Kidney glomerular epithelial cell (primary cell): Measurements from ENCODE around the gene ZC3H7A.

ENCODE experiments used
- DNase-seq: peaks from one replicate; lab custom pipeline; 2025; lab: John Stamatoyannopoulos, UW

The ZC3H7A gene

DNA sequence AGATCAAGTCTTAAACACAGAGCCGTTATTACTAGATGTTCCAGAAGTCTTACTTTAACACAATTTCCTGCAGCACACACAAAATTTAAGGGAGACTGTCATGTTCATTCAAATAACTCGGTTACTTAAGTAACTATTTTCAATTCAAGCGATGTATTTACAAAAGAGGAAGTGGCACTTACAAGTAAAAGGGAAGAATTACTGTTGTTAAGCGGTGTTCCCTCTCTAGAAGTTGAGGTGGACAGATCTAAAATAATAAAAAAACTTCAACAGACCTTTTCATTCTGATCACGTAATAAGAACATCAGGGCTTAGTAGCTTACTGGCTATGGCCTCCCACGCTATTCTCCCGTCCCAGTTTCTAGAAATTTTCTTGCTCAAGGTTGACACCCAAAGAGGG lies 28.2 kb downstream of the ZC3H7A start:
- DNase-seq = no peak

DNA sequence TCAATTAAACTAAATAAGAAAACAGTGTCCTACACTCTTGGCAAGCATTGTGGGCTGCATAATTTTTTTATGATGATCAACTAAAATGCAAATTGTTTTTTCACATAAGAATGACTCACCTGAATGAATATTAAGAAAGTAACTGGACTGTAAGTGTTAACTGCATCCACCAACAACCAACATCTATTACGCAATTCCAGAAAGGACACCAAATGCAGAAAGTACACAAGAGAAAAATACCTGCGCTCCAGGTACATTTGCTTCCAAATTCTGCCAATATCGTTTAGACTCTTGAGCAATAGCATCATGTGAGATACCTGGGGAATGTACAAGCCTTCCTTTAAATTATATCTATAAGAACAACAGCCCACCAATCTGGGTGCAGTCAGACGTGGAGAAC lies 34.6 kb downstream of the ZC3H7A start:
- DNase-seq = no peak

DNA sequence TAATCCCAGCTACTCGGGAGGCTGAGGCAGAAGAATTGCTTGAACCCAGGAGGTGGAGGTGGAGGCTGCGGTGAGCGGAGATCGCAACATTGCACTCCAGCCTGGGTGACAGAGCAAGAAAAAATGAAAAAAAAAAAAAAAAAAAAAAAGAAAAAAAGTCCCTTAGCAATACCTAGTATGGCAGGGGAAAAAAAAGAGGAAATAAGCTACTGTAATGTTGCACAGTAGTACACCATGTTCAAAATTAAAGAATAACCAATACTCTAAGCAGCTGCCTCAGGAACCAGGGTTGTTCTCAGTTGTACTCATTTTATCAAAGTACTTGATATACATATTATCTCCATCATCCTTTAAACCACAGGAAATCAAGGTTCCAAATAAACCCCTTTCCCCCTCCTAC lies 37.1 kb downstream of the ZC3H7A start:
- no peak for DNase-seq

DNA sequence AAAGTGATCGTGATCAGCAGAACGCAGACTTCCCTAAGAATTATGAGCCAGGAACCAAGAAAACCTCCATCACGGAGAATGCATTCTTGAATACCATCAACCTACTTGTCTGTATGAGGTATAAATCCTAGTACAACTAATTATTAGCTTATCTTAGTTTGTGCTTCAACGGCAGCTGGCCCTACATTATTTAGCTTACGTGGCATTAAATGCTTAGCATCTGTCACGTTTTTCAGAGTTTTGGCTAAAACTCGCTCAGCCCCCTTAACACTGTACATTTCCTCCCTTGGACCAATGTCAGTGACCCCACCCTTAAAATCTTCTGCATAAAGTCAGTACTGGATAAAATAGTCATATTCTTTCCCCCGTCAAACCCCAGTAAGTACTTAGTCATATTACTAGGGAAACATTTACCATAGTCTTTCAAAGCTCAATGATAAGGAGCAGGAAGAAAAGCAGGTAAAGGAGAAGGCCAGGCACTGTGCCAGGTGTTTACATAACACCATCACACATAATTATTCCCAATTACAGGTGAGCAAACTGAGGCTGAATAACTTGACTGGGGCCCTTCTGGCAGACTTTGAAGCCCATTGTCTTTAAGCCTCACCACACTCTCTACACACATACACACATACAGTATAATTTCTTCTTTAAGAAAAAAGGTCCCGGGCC lies 37.8 kb downstream of the ZC3H7A start:
- DNase-seq = no peak

DNA sequence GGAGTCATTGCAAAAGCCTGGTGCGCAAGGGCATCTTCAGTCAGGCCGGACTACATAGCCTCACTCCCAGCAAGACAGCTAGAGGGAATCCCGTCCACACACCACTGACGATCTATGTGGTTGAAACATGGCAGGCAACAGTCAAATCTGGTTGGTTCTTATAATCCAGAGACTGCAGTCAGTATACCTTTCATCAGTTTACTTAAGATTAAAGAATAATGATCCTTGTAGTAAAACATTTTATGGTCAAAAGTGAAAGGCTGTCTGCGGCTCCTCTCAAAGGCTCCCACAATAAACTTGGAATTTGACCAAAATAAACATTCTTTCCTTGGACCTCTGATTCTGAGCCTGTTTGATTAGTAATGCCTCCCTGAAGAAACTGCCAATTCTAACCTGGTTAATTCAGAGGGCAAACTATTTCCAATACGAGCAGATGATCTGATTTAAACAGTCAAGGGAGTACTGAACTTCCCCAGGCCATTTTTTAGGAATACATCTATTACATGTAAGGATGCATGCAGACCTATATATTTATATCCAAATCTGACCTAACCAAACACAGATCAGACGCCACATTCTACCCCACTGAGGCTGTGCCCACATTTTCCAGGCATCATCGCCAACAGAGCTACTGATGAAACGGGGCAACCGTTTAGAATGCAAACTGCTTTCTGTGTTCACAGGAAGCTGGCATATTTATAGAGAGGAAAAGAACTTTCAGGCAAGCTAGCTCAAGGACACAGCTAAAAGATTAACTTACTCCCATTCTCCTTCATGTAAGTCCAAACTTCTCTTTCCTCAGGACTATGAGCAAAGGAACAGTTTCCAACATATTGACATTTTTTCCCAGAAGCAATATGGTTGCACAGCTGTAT lies 39.1 kb downstream of the ZC3H7A start:
- DNase-seq = peak; percentile 85

DNA sequence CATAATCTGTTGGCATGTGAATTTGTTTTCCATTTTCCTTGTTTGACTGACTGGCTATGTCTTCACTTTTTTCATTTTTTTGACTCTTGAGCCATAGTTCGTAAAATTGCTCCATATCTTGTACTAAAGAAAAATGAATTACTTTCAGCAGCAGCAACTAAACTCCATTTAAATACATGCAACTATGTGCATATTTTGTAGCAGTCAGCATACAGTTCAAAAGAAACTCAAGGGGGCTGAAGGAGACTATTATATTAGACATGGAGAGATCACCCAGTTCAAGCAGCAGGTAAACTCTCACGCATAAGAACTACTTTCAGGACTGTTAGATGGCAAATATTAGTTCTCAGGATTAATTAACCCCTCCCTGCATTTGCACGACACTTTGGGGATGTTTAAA lies 40.8 kb downstream of the ZC3H7A start:
- no peak for DNase-seq

DNA sequence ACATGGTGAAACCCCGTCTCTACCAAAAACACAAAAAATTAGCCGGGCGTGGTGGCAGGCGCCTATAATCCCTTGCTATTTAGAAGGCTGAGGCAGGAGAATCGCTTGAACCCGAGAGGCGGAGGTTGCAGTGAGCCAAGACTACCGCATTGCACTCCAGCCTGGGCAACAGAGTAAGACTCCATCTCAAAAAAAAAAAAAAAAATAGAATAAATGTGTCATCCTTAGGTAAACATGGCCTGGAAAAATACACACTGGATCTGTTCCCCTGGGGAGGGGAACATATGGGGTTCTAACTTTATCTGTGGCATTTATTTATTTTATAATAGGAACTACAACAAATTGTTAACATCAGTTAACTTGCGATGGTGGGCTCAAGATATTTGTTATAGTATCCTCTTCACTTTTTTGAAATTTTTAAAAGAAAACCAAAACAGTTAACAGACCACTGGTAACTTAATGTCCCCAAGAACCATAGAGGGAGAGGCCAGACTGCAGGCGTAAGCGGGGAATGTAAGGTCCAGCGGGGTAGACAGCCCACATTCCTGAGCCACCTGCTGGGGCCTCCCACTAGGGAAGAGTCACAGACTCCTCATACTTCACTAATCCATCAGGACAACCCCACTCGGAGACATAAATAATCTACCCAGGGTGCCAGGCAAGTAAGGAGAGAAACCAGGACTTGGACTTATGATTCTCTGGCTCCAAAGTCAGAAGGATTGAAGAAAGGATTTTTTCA lies 41.9 kb downstream of the ZC3H7A start:
- DNase-seq = peak; percentile 27

DNA sequence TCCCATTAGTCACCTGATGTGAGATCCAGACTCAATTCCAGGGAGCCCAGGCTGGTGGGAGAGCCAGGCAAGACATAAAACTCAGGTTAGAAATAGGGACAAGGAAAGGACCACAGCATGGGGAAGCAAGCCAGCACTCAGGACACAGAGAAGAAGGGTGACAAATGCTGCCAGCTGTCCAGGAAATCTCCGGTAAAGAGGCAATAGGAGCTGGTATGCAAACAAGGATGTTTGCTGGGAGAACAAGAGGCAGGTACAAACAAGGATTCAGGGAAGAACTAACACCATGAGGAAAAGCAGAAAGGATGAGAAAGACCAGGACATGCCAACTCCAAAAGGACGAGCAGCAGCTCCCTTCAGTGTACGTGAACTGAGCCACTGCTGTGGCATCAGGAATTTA lies 44.2 kb downstream of the ZC3H7A start:
- no peak for DNase-seq

DNA sequence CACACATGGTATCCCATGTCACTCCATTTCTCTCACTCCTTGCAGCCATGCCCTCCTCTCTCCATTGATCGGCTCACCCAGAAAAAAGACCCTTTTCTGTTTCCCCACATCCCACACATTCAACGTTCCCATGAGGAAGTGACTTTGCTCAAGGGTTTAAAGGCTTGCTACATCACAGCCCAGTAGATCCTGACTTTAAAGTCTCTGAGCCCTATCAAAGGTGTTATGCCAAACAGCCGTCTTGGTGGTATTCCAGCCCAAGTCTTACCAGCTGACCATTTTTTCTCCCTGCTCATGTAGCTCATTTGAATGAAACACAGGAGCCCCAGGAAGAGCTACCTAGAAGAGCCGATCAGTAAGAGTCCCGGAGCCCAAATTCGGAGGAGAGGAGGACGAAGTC lies 47.0 kb downstream of the ZC3H7A start:
- DNase-seq = no peak

DNA sequence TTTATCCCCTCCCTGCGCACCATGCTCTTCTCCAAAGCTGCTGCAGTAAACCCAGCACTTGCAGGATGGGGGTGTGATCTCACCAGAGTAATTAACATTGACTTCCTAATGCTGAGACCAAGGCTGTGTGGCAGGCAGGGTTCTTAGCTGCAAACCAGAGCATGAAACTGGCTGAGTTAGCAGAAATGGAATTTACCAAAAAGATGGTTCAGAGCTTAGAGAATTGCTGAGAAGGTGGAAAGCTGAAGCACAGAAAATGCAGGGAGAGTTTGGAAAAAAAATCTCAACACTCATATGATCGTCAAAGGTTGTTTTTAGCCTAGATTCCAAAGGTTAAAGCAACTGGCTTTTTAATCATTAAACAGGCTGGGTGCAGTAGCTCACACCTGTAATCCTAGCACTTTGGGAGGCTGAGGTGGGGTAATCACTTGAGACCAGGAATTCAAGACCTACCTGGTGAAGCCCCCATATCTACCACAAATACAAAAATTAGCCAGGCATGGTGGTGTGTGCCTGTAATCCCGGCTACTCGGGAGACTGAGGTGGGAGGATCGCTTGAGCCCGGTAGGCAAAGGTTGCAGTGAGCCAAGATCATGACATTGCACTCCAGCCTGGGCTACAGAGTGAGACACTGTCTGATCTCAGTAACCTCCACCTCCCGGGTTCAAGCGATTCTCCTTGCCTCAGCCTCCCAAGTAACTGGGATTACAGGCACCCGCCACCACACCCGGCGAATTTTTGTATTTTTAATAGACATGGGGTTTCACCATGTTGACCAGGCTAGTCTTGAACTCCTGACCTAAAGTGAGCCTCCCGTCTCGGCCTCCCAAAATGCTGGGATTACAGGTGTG lies 48.4 kb downstream of the ZC3H7A start:
- DNase-seq = no peak

DNA sequence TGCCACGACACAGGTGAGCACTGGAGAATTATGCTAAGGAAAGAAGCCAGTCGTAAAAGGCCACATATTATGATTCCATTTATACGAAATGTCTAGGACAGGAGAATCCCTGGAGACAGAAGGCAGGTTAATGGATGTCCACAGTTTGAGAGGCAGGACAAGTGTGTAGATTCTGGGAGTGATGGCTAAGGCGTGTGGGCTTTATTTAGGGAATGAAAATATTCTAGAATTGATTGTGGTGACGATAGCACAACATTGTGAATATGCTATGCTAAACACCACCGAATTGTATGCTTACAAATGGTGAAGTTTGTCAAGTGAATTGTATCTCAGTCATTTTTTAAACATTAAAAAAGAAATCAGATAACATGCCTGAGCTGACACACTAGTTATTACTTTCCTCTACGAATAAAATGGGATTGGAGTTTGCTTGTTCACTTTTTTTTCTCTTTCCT lies 49.1 kb downstream of the ZC3H7A start:
- no peak for DNase-seq

DNA sequence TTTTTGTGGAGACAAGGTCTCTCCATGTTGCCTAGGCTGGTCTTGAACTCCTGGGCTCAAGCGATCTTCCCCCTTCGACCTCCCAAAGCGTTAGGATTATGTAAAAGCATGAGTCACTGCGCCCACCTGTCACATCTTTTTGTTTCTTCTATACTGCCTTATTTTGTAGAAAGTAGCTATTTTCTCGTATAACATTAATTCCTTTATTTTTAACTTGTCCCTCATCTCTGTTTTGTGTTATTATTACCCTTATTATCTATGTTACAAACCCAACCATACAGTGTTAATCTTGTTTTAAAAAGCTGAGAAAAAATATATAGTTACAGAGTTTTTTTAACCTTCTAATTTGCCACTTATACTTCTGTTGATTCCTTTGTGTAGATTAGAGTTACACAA lies 53.0 kb downstream of the ZC3H7A start:
- no peak for DNase-seq

DNA sequence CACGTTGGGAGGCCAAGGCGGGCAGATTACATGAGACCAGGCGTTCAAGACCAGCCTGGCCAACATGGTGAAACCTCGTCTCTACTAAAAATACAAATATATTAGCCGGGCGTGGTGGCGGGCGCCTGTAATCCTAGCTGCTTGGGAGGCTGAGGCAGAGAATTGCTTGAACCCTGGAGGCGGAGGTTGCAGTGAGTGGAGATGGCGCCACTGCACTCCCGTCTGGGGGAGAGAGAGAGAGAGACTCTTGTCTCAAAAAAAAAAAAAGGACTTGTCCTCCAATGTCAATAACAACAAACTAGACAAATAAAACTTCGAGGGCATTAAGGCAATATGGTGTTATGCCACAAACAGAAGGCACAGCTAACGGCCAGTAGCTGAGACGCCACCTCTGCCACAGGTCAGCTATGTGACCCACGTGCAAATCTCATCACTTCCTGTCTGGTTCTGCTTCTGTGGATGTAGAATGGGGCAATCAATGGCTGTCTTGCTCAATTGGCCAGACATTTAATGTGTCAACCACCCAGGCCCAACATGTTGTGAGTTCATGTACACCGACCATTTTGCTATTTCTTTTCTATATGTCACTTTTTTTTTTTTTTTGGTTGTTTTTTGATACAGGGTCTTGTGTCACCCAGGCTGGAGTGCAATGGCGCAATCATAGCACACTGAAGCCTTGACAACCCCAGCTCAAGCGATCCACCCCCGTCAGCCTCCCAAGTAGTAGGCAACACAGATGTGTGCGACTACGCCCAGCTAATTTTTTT lies 53.6 kb downstream of the ZC3H7A start:
- DNase-seq = no peak

DNA sequence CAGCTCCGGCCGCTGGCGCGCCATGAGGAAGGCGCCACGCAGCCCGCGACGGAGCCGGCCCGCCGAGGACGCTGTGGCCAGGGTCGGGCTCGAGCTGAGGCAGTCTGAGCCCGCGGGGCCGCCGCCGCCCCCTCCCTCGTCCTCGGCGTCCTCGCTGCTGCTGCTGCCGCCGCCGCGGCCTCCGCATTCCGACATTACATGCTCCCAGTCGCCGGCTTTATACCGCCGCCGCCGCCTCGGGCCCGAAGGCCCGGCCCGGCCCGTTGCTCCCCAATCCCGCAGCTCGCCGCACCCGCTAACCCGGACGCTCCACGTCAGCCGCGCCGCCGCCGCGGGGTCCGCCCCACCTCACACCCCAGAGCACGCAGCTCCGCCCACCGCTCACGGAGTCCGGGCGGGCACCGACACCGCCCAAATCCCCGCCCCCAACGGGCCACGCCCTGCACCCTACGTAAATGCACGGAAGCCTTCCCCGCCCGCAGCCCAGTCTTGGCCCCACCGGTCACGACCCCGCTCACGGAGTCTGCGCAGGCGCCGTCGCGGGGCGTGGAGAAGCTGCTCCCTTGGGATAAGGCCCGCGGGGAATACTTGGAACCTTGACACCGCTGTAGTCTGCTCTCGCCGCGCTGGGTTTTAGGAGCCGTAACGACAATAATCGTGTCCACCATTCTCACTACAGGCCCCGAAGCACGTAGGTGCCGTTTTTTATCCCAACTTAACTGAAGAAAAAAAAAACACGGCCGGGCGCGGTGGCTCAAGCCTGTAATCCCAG lies 54.3 kb downstream of the ZC3H7A start, which contains the start of gene TXNDC11:
Gene TXNDC11, minus strand, starts transcription at position 322 of the 772 bp plus-strand sequence. Its CDS starts 127 bp downstream, at position 195.
- peak; percentile 91 for DNase-seq

DNA sequence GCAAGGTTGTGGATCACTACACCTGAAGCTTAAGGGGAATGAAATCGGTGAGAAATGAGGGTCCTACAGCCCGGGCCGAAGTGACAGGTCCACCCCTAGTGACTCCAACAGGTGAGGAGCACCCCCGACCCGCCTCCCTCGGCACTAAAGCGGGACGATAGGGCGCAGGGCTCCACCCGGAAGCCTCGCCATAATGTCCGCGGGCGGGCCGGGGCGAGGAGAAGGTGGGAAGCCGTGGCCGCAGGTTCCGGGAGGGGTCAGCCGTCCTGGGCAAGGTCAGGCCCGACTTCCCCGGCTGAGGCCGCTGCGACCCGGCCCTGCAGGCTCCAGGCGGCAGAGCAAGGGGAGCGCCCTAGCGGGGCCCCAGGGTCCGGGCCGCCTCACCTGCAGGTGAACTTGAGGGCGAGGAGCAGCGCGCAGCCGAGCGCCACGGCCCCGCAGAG lies 54.9 kb downstream of the ZC3H7A start:
- DNase-seq = no peak

DNA sequence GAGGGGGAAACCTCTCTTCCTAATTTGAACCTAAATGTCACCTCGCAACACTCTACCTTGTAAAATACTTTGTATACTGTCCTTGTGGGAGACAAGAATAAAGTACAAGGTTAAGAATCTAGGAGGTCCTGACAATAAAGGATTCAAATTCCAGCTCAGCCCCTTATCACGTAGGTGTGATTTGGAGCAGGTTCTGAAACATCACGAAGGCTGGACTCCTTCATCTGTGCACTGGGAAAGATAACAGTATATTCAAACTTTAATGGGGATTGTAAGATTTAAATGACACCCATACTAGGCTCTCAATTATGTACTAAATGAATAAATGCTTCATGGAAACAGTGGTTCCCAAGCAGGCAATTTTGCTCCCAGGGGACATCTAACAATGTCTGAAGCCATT lies 56.5 kb downstream of the ZC3H7A start:
- no peak for DNase-seq

DNA sequence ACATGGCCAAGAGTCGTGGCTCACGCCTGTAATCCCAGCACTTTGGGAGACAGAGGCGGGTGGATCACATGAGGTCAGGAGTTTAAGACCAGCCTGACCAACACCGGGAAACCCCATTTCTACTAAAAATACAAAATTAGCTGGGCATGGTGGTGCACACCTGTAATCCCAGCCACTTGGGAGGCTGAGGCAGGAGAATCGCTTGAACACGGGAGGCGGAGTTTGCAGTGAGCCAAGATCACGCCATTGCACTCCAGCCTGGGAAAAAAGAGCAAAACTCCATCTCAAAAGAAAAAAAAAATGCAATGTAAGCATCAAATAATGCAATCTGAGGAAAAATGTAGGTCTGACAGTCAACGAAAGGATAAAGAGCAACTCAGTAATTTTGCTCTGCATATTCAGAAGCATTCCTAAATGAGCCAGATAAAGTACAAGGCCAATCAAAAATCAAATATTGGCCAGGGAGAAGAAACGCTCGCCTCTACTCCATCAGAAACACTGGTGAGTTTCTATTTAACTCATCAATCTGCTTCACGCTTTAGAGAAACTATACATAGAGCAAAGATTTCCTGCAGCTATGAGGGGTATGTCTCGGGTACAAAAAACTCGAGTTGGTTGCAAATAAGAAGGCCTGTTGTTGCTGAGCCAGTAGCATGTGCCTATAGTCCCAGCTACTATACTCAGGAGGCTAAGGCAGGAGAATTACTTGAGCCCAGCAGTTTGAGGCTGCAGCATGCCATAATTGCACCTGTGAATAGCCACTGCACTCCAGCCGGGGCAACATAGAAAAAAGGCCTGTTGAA lies 58.1 kb downstream of the ZC3H7A start:
- no peak for DNase-seq

DNA sequence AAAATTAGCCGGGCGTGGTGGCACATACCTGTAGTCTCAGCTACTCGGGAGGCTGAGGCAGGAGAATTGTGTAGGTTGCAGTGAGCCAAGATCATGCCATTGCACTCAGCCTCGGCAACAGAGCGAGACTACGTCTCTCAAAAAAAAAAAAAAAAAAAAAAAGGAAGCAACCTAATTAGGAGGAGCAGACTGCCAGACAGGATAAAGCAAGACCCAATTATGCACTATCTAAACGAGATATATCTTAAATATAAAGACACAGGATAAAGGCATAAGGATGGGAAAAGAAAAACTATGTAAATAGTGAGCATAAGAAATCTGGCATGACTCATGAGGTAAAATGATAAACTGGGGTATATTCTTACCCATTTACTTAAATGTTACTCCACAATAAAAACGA lies 59.3 kb downstream of the ZC3H7A start:
- DNase-seq = no peak

DNA sequence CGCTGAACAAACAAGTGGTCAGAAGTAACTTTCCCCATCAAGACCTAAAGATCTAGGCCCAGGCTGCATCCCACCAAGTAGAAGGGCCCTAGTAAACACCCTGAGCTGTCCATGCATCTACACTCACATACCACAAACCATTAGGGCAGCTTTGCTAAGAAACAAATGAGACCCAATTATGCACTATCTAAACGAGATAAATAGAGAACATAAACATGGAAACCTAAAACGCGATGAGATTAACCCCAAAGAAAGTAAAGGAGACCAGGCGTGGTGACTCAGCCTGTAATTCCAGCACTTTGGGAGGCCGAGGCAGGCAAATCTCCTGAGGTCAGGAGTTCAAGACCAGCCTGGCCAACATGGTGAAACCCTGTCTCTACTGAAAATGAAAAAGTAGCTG lies 60.2 kb downstream of the ZC3H7A start:
- DNase-seq = no peak
